Activated CD8-positive, alpha-beta memory T cell treated with anti-CD3 and anti-CD28 coated beads, Interleukin-2, amount 50 U/mL, for 4 hours (primary cell): ENCODE measurements around the gene AKAP11.

Experiments used
- DNase-seq: peaks from one replicate; pipeline ENCODE4 v3.0.0-alpha.2; 2020

The AKAP11 gene

GRCh38 chr13:42337808-42338600, 66.1 kb downstream of the AKAP11 start:
- no peak for DNase-seq

- DNase-seq, result no peak
Observed at GRCh38 chr13:42345367-42345766, 73.4 kb downstream of the AKAP11 start.

- DNase-seq, result no peak
Observed at GRCh38 chr13:42348576-42348975, 76.6 kb downstream of the AKAP11 start.

GRCh38 chr13:42350141-42350540, 78.2 kb downstream of the AKAP11 start:
- DNase-seq, result no peak

- DNase-seq, result peak; percentile 24
Observed at GRCh38 chr13:42354241-42355091, 82.5 kb downstream of the AKAP11 start.

- peak; percentile 53 for DNase-seq
Observed at GRCh38 chr13:42355092-42355485, 83.1 kb downstream of the AKAP11 start.

GRCh38 chr13:42355491-42356183, 83.7 kb downstream of the AKAP11 start:
- DNase-seq, result no peak

- no peak for DNase-seq
Observed at GRCh38 chr13:42356184-42356575, 84.2 kb downstream of the AKAP11 start.

- no peak for DNase-seq
Observed at GRCh38 chr13:42360046-42360574, 88.2 kb downstream of the AKAP11 start.

- no peak for DNase-seq
Observed at GRCh38 chr13:42361701-42362100, 89.7 kb downstream of the AKAP11 start.

GRCh38 chr13:42363941-42364612, 92.1 kb downstream of the AKAP11 start:
- no peak for DNase-seq

GRCh38 chr13:42364613-42365000, 92.7 kb downstream of the AKAP11 start:
- DNase-seq, result no peak

GRCh38 chr13:42367831-42368230, 95.9 kb downstream of the AKAP11 start:
- DNase-seq, result no peak

GRCh38 chr13:42369071-42369797, 97.3 kb downstream of the AKAP11 start:
- no peak for DNase-seq

- no peak for DNase-seq
Observed at GRCh38 chr13:42370229-42370628, 98.3 kb downstream of the AKAP11 start.
